Mesenchymal stem cell (in vitro differentiated cells and primary cell): ENCODE measurements around the gene LIMS2.

ENCODE experiments used
- DNase-seq: peaks from one replicate; pipeline ENCODE4 v3.0.0-alpha.2; 2013
- H2AFZ ChIP-seq: one replicate; pipeline ENCODE4 v1.6.1; 2013; ENCODE audit warnings: low read depth, mild to moderate bottlenecking, control low read depth, inconsistent platforms, low read length, moderate library complexity
- H2AK5ac ChIP-seq: 2 replicates; pipeline ENCODE4 v1.6.1; 2013; ENCODE audit warnings: low read length, moderate library complexity, mild to moderate bottlenecking, inconsistent platforms; ENCODE audit not compliant: severe bottlenecking
- H2BK120ac ChIP-seq: one replicate; pipeline ENCODE4 v1.6.1; 2013; ENCODE audit warnings: low read depth, mild to moderate bottlenecking, inconsistent platforms, low read length, moderate library complexity
- H2BK12ac ChIP-seq, 2 experiments: one replicate each; pipeline ENCODE4 v1.6.1; 2013; ENCODE audit warnings: inconsistent platforms in 2 of 2, low read length in 2 of 2, mild to moderate bottlenecking in 2 of 2, moderate library complexity in 2 of 2, control low read depth in 1 of 2
- H2BK15ac ChIP-seq: one replicate; pipeline ENCODE4 v1.6.1; 2013; ENCODE audit warnings: mild to moderate bottlenecking, low read depth, inconsistent platforms; ENCODE audit not compliant: poor library complexity, severe bottlenecking
- H2BK5ac ChIP-seq: 2 replicates; pipeline ENCODE4 v1.6.1; 2013; ENCODE audit warnings: low read depth, mild to moderate bottlenecking, low read length, control low read depth, inconsistent platforms; ENCODE audit not compliant: poor library complexity, severe bottlenecking
- H3K14ac ChIP-seq, 2 experiments: one replicate each; pipeline ENCODE4 v1.6.1; 2013; ENCODE audit warnings: inconsistent platforms in 2 of 2, low read length in 2 of 2, control low read depth in 1 of 2, mild to moderate bottlenecking in 1 of 2, moderate library complexity in 1 of 2
- H3K18ac ChIP-seq, 2 experiments: one replicate each; pipeline ENCODE4 v1.6.1; 2013; ENCODE audit warnings: inconsistent platforms in 2 of 2, low read length in 2 of 2, control low read depth in 1 of 2, low read depth in 1 of 2, mild to moderate bottlenecking in 1 of 2
- H3K23ac ChIP-seq, 2 experiments: one replicate each; pipeline ENCODE4 v1.6.1; 2013; ENCODE audit warnings: inconsistent platforms in 2 of 2, low read length in 2 of 2, mild to moderate bottlenecking in 2 of 2, moderate library complexity in 2 of 2, control low read depth in 1 of 2
- H3K27ac ChIP-seq: 2 replicates; pipeline ENCODE4 v1.5.1; 2013; ENCODE audit warnings: mild to moderate bottlenecking, moderate library complexity, low read length, control low read depth, inconsistent platforms; ENCODE audit not compliant: poor library complexity, severe bottlenecking
- H3K27me3 ChIP-seq, 2 experiments: 2 replicates each; pipeline versions ENCODE4 v1.6.1 to v1.7.0; 2013; ENCODE audit warnings: low read length in 2 of 2, mild to moderate bottlenecking in 2 of 2, moderate library complexity in 2 of 2, control low read depth in 1 of 2, inconsistent platforms in 1 of 2; ENCODE audit not compliant: control insufficient read depth in 1 of 2, insufficient read depth in 1 of 2
- H3K36me3 ChIP-seq, 2 experiments: 2 replicates each; pipeline versions ENCODE4 v1.6.1 to v1.7.0; 2013; ENCODE audit warnings: low read length in 2 of 2, control low read depth in 1 of 2, inconsistent platforms in 1 of 2, low read depth in 1 of 2, mild to moderate bottlenecking in 1 of 2; ENCODE audit not compliant: insufficient read depth in 2 of 2, control insufficient read depth in 1 of 2
- H3K4ac ChIP-seq, 2 experiments: one replicate each; pipeline ENCODE4 v1.6.1; 2013; ENCODE audit warnings: inconsistent platforms in 2 of 2, low read length in 2 of 2, mild to moderate bottlenecking in 2 of 2, moderate library complexity in 2 of 2, control low read depth in 1 of 2, low read depth in 1 of 2
- H3K4me1 ChIP-seq: 2 replicates; pipeline ENCODE4 v1.6.1; 2013; ENCODE audit warnings: low read depth, low read length, control low read depth; ENCODE audit not compliant: control insufficient read depth, insufficient read depth
- H3K4me2 ChIP-seq: 2 replicates; pipeline ENCODE4 v1.6.1; 2013; ENCODE audit warnings: low read length, mild to moderate bottlenecking, inconsistent platforms; ENCODE audit not compliant: poor library complexity, severe bottlenecking
- H3K4me3 ChIP-seq, 2 experiments: 2 replicates each; pipeline versions ENCODE4 v1.5.1 to v1.7.0; 2013; ENCODE audit warnings: low read length in 2 of 2, mild to moderate bottlenecking in 2 of 2, control low read depth in 1 of 2, low read depth in 1 of 2; ENCODE audit not compliant: insufficient read depth in 1 of 2
- H3K79me1 ChIP-seq: replicated peaks from 2 replicates; pipeline ENCODE4 v1.6.1; 2013; ENCODE audit warnings: mild to moderate bottlenecking, control low read depth, low read length, inconsistent platforms; ENCODE audit not compliant: poor library complexity, severe bottlenecking
- H3K9ac ChIP-seq: 2 replicates; pipeline ENCODE4 v1.7.0; 2013; ENCODE audit warnings: mild to moderate bottlenecking, low read length, moderate library complexity
- H3K9me3 ChIP-seq: 2 replicates; pipeline ENCODE4 v1.7.0; 2013; ENCODE audit warnings: mild to moderate bottlenecking, low read length; ENCODE audit not compliant: control insufficient read depth
- H4K8ac ChIP-seq: one replicate; pipeline ENCODE4 v1.6.1; 2013; ENCODE audit warnings: inconsistent platforms, mild to moderate bottlenecking, low read length, moderate library complexity
- H4K91ac ChIP-seq: one replicate; pipeline ENCODE4 v1.6.1; 2013; ENCODE audit warnings: mild to moderate bottlenecking, low read length, inconsistent platforms
- WGBS: methylation state at CpG from one replicate; pipeline ENCODE4 v1.1.7; 2013; ENCODE audit warnings: mixed read lengths; 5-methylcytosine and 5-hydroxymethylcytosine counted together

LIMS2 gene

DNA sequence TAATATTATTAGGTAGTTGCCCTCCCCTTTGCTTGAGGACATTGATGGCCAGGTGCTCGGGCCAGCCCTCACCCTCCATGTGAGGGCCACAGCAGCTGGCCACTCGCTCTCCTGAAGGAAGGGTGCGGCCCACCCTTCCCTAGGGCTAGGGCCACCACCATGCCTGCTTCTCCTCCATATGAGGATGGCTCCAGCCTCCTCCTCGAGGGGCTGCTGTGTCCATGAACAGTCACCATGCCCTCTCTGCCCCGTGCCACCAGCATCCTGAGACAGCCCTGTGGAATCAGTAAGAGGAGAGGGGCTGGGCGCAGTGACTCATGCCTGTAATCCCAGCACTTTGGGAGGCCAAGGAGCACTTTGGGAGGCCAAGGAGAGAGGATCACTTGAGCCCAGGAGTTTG, 27.0 kb downstream of the LIMS2 start:
- Histone ChIP-seq H2AFZ (no peak overlapping the region), H2AK5ac (no peak overlapping the region), H3K9me3 (no peaks in the 10 kb centered on the region), H3K18ac (no peak overlapping the region), H3K23ac (no peak overlapping the region), H2BK12ac (no peak overlapping the region), H3K4me3 (no peak overlapping the region), H3K79me1 (no peaks in the 10 kb centered on the region), H2BK5ac (no peak overlapping the region), H4K8ac (no peak overlapping the region), H2BK15ac (peak overlapping the region; percentile 19), H4K91ac (peak overlapping the region; percentile 36), H3K27me3 (no peaks in the 10 kb centered on the region), H3K9ac (no peak overlapping the region), H3K4me1 (peaks cover 29% of the 10 kb centered on the region), H3K14ac (no peak overlapping the region), H2BK120ac (no peak overlapping the region), H3K36me3 (peaks cover 0 to 19% of the 10 kb centered on the region in 2 experiments), H3K27ac (no peak overlapping the region), H3K4me2 (no peak overlapping the region), H3K4ac (no peak overlapping the region)
- 91% methylated on average over 5 of the region's 6 CpGs for WGBS
- no peak for DNase-seq

DNA sequence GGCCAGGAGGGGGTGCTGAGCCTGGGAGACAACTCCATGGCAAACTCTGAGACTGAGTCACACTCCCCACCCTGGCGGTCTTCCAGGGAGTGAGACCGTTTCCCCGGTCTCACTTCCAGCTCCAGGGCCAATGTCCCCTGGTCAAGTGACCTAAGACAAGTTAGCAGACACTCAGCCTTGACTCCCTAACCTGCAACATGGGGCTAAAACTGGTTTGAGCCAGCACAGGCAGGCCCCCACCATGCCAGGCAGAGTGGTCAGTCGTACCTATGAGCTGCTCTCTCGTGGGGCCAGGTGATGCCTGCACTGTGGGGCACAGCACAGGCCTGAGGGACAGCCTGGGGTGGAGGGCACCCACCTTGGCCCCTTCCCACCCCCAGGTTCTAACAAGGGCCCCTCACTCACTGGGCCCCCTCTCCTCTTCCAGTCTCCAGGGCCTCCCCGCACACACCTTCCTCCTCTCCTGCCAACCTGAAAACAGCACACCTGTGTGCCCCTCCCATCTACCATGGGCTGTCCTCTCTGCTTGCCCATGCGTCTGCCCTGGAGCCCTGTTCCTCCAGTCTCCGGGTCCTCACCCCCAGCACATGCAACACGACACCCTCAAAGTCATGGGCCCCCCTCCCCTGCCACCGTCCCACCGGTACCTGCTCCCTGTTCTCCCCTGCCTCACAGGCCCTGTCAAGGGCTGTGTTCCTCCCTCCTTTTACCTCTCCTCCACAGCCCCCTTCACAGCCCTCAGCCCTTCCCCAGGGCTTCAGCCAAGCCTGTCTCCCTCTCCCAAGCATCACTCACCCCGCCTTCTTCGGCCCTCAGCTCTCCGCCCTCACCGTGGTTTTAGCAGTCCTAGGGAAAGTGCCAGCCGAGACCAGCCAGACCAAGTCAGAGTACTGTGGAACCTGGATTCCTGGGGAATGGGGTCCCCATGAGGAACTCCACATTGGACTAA, 27.8 kb downstream of the LIMS2 start:
- Histone ChIP-seq H3K4ac (peak overlapping the region in 1 of 2 experiments; percentile 48), H3K14ac (no peak overlapping the region), H3K9ac (peak overlapping the region; percentile 22), H3K27me3 (no peaks in the 10 kb centered on the region), H4K8ac (no peak overlapping the region), H3K79me1 (no peaks in the 10 kb centered on the region), H2BK5ac (no peak overlapping the region), H3K4me2 (no peak overlapping the region), H3K4me3 (no peak overlapping the region), H3K36me3 (peaks cover 0 to 11% of the 10 kb centered on the region in 2 experiments), H2BK120ac (no peak overlapping the region), H3K9me3 (no peaks in the 10 kb centered on the region), H3K4me1 (peaks cover 23% of the 10 kb centered on the region), H3K18ac (peak overlapping the region in 1 of 2 experiments; percentile 69), H2AK5ac (no peak overlapping the region), H2BK15ac (no peak overlapping the region), H3K23ac (no peak overlapping the region), H4K91ac (no peak overlapping the region), H3K27ac (no peak overlapping the region), H2BK12ac (peak overlapping the region in 1 of 2 experiments; percentile 64), H2AFZ (no peak overlapping the region)
- peak; percentile 36 for DNase-seq
- 82% methylated on average over 16 of the region's 16 CpGs for WGBS

DNA sequence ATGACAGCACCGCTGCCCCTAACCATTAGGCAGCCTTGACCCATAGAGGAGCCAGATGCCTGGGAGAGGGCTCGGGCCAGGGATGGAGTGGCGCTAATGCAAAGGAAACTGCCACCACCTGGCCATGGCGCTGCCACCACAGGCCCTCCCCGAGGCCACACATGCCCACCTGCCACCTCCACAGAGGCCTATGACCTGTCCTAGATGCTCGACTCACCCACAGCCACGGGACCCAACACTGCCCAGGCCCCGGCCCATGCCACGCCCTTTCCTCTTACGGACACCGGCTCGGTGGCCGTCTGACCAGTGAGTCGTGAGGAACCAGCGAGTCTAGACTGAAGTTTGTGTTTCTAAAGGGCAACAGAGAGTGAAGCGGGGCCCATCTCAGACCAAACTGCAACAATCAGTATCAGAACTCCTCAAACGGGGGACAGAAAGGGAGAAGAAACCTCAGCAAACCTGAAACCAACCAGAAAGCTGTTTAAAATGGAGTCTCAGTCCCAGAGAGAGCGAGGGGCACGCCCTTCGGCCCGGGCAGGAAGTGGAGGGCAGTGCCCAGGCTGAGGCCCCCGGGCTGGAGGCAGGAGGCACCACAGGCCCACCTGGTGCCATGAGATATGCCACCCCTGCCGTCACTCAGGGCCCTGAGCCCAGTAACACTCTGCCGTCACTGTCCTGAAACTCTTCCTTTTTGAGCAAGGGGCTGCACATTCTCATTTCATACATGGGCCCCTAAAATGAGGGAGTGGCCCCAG, 28.7 kb downstream of the LIMS2 start:
- Histone ChIP-seq H3K4me1 (peaks cover 23% of the 10 kb centered on the region), H2BK15ac (no peak overlapping the region), H3K27ac (no peak overlapping the region), H3K27me3 (no peaks in the 10 kb centered on the region), H2BK12ac (peak overlapping the region in 1 of 2 experiments; percentile 38), H3K79me1 (no peaks in the 10 kb centered on the region), H3K4me3 (no peak overlapping the region), H2BK5ac (no peak overlapping the region), H4K91ac (no peak overlapping the region), H2BK120ac (no peak overlapping the region), H3K9ac (peak overlapping the region; percentile 22), H3K9me3 (no peaks in the 10 kb centered on the region), H3K4me2 (no peak overlapping the region), H2AFZ (no peak overlapping the region), H4K8ac (peak overlapping the region; percentile 77), H3K18ac (peak overlapping the region in 1 of 2 experiments; percentile 14), H3K4ac (peak overlapping the region in 1 of 2 experiments; percentile 48), H3K36me3 (peaks cover 0 to 13% of the 10 kb centered on the region in 2 experiments), H2AK5ac (no peak overlapping the region), H3K14ac (no peak overlapping the region), H3K23ac (no peak overlapping the region)
- DNase-seq, result no peak
- 82% methylated on average over 24 of the region's 24 CpGs for WGBS
